Panc1 (cell line): ENCODE measurements around the gene TXNRD1.

Source experiments
- POLR2AphosphoS5 ChIP-seq: IDR thresholded peaks from 2 replicates; pipeline ENCODE4 v1.6.1; 2012; ENCODE audit warnings: mild to moderate bottlenecking, low read depth, low read length, moderate library complexity
- TCF7L2 ChIP-seq: IDR thresholded peaks from 2 replicates; pipeline ENCODE4 v1.6.1; 2011; ENCODE audit warnings: mild to moderate bottlenecking, low read depth, low read length, inconsistent platforms
- TF ChIP-seq, protein P1 (sequence below), 2 experiments: IDR thresholded peaks; 2 replicates each; pipeline ENCODE4 v1.6.1; 2011 to 2012; ENCODE audit warnings: low read depth in 2 of 2, control low read depth in 1 of 2, low read length in 1 of 2, mild to moderate bottlenecking in 1 of 2, moderate library complexity in 1 of 2; ENCODE audit not compliant: insufficient read depth in 1 of 2
- TF ChIP-seq, protein P2 (sequence below): fragments of 450-650 bp; IDR thresholded peaks from 2 replicates; pipeline ENCODE4 v1.5.1; 2017; ENCODE audit warnings: mild to moderate bottlenecking

- no peak for TF ChIP-seq TCF7L2
- TF ChIP-seq, protein P1, sequence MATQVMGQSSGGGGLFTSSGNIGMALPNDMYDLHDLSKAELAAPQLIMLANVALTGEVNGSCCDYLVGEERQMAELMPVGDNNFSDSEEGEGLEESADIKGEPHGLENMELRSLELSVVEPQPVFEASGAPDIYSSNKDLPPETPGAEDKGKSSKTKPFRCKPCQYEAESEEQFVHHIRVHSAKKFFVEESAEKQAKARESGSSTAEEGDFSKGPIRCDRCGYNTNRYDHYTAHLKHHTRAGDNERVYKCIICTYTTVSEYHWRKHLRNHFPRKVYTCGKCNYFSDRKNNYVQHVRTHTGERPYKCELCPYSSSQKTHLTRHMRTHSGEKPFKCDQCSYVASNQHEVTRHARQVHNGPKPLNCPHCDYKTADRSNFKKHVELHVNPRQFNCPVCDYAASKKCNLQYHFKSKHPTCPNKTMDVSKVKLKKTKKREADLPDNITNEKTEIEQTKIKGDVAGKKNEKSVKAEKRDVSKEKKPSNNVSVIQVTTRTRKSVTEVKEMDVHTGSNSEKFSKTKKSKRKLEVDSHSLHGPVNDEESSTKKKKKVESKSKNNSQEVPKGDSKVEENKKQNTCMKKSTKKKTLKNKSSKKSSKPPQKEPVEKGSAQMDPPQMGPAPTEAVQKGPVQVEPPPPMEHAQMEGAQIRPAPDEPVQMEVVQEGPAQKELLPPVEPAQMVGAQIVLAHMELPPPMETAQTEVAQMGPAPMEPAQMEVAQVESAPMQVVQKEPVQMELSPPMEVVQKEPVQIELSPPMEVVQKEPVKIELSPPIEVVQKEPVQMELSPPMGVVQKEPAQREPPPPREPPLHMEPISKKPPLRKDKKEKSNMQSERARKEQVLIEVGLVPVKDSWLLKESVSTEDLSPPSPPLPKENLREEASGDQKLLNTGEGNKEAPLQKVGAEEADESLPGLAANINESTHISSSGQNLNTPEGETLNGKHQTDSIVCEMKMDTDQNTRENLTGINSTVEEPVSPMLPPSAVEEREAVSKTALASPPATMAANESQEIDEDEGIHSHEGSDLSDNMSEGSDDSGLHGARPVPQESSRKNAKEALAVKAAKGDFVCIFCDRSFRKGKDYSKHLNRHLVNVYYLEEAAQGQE (IDR thresholded peaks at IDR 0.05; ENCODE audit: insufficient read depth in 1 of 2, low read depth in 2 of 2, low read length in 1 of 2): no peak
- TF ChIP-seq, protein P2, sequence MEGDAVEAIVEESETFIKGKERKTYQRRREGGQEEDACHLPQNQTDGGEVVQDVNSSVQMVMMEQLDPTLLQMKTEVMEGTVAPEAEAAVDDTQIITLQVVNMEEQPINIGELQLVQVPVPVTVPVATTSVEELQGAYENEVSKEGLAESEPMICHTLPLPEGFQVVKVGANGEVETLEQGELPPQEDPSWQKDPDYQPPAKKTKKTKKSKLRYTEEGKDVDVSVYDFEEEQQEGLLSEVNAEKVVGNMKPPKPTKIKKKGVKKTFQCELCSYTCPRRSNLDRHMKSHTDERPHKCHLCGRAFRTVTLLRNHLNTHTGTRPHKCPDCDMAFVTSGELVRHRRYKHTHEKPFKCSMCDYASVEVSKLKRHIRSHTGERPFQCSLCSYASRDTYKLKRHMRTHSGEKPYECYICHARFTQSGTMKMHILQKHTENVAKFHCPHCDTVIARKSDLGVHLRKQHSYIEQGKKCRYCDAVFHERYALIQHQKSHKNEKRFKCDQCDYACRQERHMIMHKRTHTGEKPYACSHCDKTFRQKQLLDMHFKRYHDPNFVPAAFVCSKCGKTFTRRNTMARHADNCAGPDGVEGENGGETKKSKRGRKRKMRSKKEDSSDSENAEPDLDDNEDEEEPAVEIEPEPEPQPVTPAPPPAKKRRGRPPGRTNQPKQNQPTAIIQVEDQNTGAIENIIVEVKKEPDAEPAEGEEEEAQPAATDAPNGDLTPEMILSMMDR: no peak
- TF ChIP-seq POLR2AphosphoS5: no peak
Measured at GRCh38 chr12:104171785-104172569, 43.6 kb upstream of the TXNRD1 start.
